Dermis blood vessel endothelial cell (primary cell): ENCODE measurements around the gene CCDC88A. TPM values are rescaled to one million over a fixed set of nuclear protein-coding genes. Genes with fewer than 3 reads are reported as not detected.
"Not testable (repeated sequence)": the region's sequence is repeated elsewhere in the genome, so short reads cannot be mapped to it uniquely, and the experiment has no call there.

Experiments used
- DNase-seq: peaks from one replicate; pipeline ENCODE4 v3.0.0; 2010
- total RNA-seq: library from RNA; depleted of rRNA; stranded (reverse); fragments of >200 nt; gene quantifications from 2 replicates; pipeline ENCODE4 v1.2.3, GENCODE V29; 2014

The CCDC88A gene
- 51.6 and 75.4 TPM in 2 replicates for total RNA-seq

- DNase-seq: peak; percentile 99
Measured at GRCh38 chr2:55419679-55420438, at the start of gene CCDC88A. Gene CCDC88A, minus strand, starts transcription at chr2:55419856. Its CDS starts 777 bp downstream, at chr2:55419079.

GRCh38 chr2:55461679-55462078 is 42.0 kb upstream of the CCDC88A start:
- DNase-seq: no peak

- no peak for DNase-seq
Measured at GRCh38 chr2:55460562-55460961, 40.9 kb upstream of the CCDC88A start.

- DNase-seq: no peak
Measured at GRCh38 chr2:55459714-55460274, 40.1 kb upstream of the CCDC88A start.

- DNase-seq: no peak
Measured at GRCh38 chr2:55459279-55459678, 39.6 kb upstream of the CCDC88A start.

- DNase-seq: no peak
Measured at GRCh38 chr2:55454121-55454520, 34.5 kb upstream of the CCDC88A start.

- DNase-seq: no peak
Measured at GRCh38 chr2:55452879-55453278, 33.2 kb upstream of the CCDC88A start.

GRCh38 chr2:55451699-55452098 is 32.0 kb upstream of the CCDC88A start:
- no peak for DNase-seq

GRCh38 chr2:55450014-55450413 is 30.4 kb upstream of the CCDC88A start:
- DNase-seq: not testable (repeated sequence)

GRCh38 chr2:55442045-55442760 is 22.5 kb upstream of the CCDC88A start:
- not testable (repeated sequence) for DNase-seq

GRCh38 chr2:55441280-55441892 is 21.7 kb upstream of the CCDC88A start:
- DNase-seq: no peak

- DNase-seq: no peak
Measured at GRCh38 chr2:55439101-55439397, 19.4 kb upstream of the CCDC88A start.

- DNase-seq: no peak
Measured at GRCh38 chr2:55438391-55439100, 18.9 kb upstream of the CCDC88A start.

- DNase-seq: no peak
Measured at GRCh38 chr2:55437515-55438390, 18.1 kb upstream of the CCDC88A start.

GRCh38 chr2:55431982-55432627 is 12.4 kb upstream of the CCDC88A start:
- DNase-seq: peak; percentile 66

- DNase-seq: peak; percentile 84
Measured at GRCh38 chr2:55430211-55430975, 10.7 kb upstream of the CCDC88A start.

GRCh38 chr2:55428258-55428657 is 8.6 kb upstream of the CCDC88A start:
- DNase-seq: no peak

GRCh38 chr2:55425431-55425831 is 5.8 kb upstream of the CCDC88A start:
- DNase-seq: peak; percentile 62

- peak; percentile 25 for DNase-seq
Measured at GRCh38 chr2:55422876-55423665, 3.4 kb upstream of the CCDC88A start.

GRCh38 chr2:55421326-55421725 is 1.7 kb upstream of the CCDC88A start:
- DNase-seq: no peak
